HG02610 (cell line): ENCODE data around the gene BMP8B.

ENCODE experiments used
- ATAC-seq: cut with Tn5 transposase; IDR thresholded peaks from one replicate; pipeline ENCODE4 v1.9.1; 2021; ENCODE audit warnings: mild to moderate bottlenecking, moderate library complexity; ENCODE audit not compliant: unreplicated experiment

The BMP8B gene

GRCh38 chr1:39727932-39728317 is 60.7 kb downstream of the BMP8B start:
- ATAC-seq, result no peak

DNA sequence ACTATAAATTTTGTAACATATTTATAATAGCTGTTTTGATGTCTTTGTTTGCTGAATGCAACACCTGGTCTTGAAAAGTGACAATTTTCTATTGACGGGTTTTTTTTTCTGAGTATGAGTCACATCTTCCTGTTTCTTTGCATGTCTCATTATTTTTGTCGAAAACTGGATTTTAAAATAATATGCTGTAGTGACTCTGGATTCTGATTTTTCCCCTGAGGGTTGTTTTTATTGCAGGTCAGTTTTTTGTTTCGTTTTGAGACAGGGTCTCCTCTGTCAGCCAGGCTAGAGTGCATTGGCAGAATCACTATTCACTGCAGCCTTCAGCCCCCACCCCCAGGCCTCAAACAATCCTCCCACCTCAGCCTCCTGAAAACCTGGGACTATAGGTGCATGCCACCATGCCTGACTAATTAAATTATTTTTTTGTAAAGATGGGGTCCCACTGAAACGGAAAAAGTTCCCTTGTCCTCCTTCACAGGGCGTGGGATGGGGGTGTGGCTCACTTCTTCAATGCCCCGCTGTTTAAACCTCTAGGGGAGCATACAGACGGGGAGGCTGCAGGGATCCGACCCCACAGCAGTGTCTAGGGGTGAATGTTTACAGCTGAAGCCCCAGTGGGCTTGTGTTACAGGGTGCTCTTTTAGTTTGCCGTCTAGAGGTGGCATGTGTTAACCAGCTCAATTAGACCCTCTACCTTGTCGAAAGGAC is 61.3 kb downstream of the BMP8B start:
- ATAC-seq, result no peak

- no peak for ATAC-seq
These were observed 62.1 kb downstream of the BMP8B start for GRCh38 chr1:39726600-39726999.

DNA sequence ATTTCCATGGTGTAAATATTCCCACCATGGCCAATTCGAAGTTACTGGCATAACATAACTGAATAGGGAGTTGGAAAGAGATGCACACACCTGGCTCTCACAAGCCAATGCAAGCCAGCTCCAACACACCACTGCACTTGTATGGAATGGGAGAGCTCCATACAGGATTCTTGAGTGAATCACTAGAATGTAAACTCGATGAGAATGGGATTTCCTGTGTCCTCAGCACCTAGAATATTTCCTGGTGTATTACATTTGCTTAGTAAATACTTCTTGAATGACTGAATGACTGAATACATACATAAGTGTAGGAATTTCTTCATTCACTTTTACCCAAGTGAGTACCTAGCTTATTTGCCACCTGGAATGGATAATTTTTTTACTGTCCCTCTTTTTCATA is 66.2 kb downstream of the BMP8B start:
- ATAC-seq, result no peak

DNA sequence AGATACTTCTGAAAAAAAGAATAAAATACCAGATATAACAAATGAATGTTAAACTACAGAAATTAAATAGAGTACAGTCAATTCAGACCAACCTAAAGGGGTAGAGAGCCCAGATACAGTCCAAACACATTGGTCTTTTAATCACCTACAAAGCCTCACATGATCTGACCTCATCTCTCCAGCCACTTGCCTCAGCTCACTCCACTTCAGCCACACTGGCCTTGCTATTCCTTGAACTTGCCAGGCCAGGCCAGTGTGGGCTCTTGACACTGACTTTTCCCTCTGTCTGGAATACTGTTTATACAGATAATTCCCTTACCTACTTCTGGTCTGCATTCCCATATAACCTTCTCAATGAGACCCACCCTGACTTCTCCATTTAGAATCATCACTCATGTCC is 67.0 kb downstream of the BMP8B start:
- ATAC-seq, result no peak

- ATAC-seq, result no peak
These were observed 68.3 kb downstream of the BMP8B start for GRCh38 chr1:39720094-39720999.

GRCh38 chr1:39717809-39718208 is 70.9 kb downstream of the BMP8B start:
- no peak for ATAC-seq

GRCh38 chr1:39713557-39713956 is 75.1 kb downstream of the BMP8B start:
- no peak for ATAC-seq

- ATAC-seq, result no peak
These were observed 76.7 kb downstream of the BMP8B start for GRCh38 chr1:39711966-39712340.

GRCh38 chr1:39711104-39711965 is 77.3 kb downstream of the BMP8B start:
- ATAC-seq, result no peak

GRCh38 chr1:39707506-39707905 is 81.2 kb downstream of the BMP8B start:
- ATAC-seq, result no peak
